LNCaP clone FGC (cell line): ENCODE results near the gene ROBO1.
"Not testable (repeated sequence)": the region's sequence is repeated elsewhere in the genome, so short reads cannot be mapped to it uniquely, and the experiment has no call there.

ENCODE experiments used
- DNase-seq: peaks from one replicate; pipeline ENCODE4 v3.0.0-alpha.2; 2011; ENCODE audit warnings: low read depth
- H3K4me3 ChIP-seq: 2 replicates; pipeline ENCODE4 v1.5.1; 2011; ENCODE audit warnings: mild to moderate bottlenecking, low read depth, low read length, control low read depth
- CTCF ChIP-seq: IDR thresholded peaks from 2 replicates; pipeline ENCODE4 v1.5.1; 2012; ENCODE audit warnings: mild to moderate bottlenecking; ENCODE audit not compliant: control insufficient read depth, insufficient read depth; ENCODE audit errors: extremely low read depth

Gene ROBO1

GRCh38 chr3:78726545-78726944, 1041.3 kb downstream of the ROBO1 start:
- DNase-seq = no peak
- no peak for TF ChIP-seq CTCF
- no peak overlapping the region for H3K4me3 ChIP-seq

GRCh38 chr3:78725703-78726246, 1042.0 kb downstream of the ROBO1 start:
- no peak for TF ChIP-seq CTCF
- DNase-seq = no peak
- H3K4me3 ChIP-seq = no peak overlapping the region

- H3K4me3 ChIP-seq = no peak overlapping the region
- no peak for TF ChIP-seq CTCF
- DNase-seq = no peak
Measured at GRCh38 chr3:78724859-78725258, 1042.9 kb downstream of the ROBO1 start.

- not testable (repeated sequence) for DNase-seq, H3K4me3 ChIP-seq
Measured at GRCh38 chr3:78724364-78724763, 1043.4 kb downstream of the ROBO1 start.

GRCh38 chr3:78721771-78722543, 1045.8 kb downstream of the ROBO1 start:
- H3K4me3 ChIP-seq = no peak overlapping the region
- TF ChIP-seq CTCF = no peak
- no peak for DNase-seq

- TF ChIP-seq CTCF = no peak
- H3K4me3 ChIP-seq = no peak overlapping the region
- DNase-seq = no peak
Measured at GRCh38 chr3:78718707-78719106, 1049.1 kb downstream of the ROBO1 start.

GRCh38 chr3:78717041-78717440, 1050.8 kb downstream of the ROBO1 start:
- DNase-seq = no peak
- no peak overlapping the region for H3K4me3 ChIP-seq
- TF ChIP-seq CTCF = no peak
